HL-60 (cell line): ENCODE results near the gene BAIAP2L1.
"Not testable (repeated sequence)": the region's sequence is repeated elsewhere in the genome, so short reads cannot be mapped to it uniquely, and the experiment has no call there.

Source experiments
- POLR2AphosphoS5 ChIP-seq: IDR thresholded peaks from 2 replicates; pipeline ENCODE4 v1.6.1; 2012; ENCODE audit warnings: low read depth
- SPI1 ChIP-seq: IDR thresholded peaks from 2 replicates; pipeline ENCODE4 v1.6.1; 2012; ENCODE audit warnings: low read depth, mild to moderate bottlenecking, borderline replicate concordance
- TF ChIP-seq, protein P1 (sequence below): IDR thresholded peaks from one replicate; pipeline ENCODE4 v1.5.1; 2011; ENCODE audit warnings: low read length, control low read depth, inconsistent platforms; ENCODE audit not compliant: insufficient read depth
- TF ChIP-seq, protein P2 (sequence below): IDR thresholded peaks from 2 replicates; pipeline ENCODE4 v1.6.1; 2012; ENCODE audit warnings: low read depth; ENCODE audit not compliant: insufficient replicate concordance

DNA sequence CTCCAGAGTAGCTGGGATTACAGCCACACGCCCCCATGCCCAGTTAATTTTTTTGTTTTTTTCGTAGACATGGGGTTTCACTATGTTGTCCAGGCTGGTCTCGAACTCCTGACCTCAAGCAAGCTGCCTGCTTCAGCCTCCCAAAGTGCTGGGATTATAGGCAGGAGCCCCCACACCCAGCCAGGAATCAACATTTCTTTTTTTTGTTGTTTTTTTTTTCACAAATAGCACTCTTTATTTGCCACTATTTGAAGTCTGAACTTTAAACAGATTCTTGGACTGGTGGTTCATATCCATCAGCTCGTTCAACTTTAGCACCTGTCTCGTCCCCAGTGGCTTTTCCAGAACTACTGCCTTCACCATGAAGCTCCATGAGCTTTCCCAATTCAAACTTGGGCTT, 15.4 kb downstream of the BAIAP2L1 start:
- TF ChIP-seq POLR2AphosphoS5, SPI1: not testable (repeated sequence)
- TF ChIP-seq, protein P1, sequence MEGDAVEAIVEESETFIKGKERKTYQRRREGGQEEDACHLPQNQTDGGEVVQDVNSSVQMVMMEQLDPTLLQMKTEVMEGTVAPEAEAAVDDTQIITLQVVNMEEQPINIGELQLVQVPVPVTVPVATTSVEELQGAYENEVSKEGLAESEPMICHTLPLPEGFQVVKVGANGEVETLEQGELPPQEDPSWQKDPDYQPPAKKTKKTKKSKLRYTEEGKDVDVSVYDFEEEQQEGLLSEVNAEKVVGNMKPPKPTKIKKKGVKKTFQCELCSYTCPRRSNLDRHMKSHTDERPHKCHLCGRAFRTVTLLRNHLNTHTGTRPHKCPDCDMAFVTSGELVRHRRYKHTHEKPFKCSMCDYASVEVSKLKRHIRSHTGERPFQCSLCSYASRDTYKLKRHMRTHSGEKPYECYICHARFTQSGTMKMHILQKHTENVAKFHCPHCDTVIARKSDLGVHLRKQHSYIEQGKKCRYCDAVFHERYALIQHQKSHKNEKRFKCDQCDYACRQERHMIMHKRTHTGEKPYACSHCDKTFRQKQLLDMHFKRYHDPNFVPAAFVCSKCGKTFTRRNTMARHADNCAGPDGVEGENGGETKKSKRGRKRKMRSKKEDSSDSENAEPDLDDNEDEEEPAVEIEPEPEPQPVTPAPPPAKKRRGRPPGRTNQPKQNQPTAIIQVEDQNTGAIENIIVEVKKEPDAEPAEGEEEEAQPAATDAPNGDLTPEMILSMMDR, result not testable (repeated sequence)
- TF ChIP-seq, protein P2, sequence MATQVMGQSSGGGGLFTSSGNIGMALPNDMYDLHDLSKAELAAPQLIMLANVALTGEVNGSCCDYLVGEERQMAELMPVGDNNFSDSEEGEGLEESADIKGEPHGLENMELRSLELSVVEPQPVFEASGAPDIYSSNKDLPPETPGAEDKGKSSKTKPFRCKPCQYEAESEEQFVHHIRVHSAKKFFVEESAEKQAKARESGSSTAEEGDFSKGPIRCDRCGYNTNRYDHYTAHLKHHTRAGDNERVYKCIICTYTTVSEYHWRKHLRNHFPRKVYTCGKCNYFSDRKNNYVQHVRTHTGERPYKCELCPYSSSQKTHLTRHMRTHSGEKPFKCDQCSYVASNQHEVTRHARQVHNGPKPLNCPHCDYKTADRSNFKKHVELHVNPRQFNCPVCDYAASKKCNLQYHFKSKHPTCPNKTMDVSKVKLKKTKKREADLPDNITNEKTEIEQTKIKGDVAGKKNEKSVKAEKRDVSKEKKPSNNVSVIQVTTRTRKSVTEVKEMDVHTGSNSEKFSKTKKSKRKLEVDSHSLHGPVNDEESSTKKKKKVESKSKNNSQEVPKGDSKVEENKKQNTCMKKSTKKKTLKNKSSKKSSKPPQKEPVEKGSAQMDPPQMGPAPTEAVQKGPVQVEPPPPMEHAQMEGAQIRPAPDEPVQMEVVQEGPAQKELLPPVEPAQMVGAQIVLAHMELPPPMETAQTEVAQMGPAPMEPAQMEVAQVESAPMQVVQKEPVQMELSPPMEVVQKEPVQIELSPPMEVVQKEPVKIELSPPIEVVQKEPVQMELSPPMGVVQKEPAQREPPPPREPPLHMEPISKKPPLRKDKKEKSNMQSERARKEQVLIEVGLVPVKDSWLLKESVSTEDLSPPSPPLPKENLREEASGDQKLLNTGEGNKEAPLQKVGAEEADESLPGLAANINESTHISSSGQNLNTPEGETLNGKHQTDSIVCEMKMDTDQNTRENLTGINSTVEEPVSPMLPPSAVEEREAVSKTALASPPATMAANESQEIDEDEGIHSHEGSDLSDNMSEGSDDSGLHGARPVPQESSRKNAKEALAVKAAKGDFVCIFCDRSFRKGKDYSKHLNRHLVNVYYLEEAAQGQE, result not testable (repeated sequence)
